ENCODE measurements around the gene PKP3.
"Not testable (repeated sequence)": the region's sequence is repeated elsewhere in the genome, so short reads cannot be mapped to it uniquely, and the experiment has no call there.

PKP3 gene

GRCh38 chr11:394034-394857 lies at the start of gene PKP3:
Gene PKP3, plus strand, starts transcription at chr11:394209. Its CDS starts 84 bp downstream, at chr11:394293.
- Mint-ChIP-seq H3K27me3 (no peaks in the 10 kb centered on the region), H3K4me3 (no peak within 1 kb of the TSS), H3K36me3 (ENCODE audit: insufficient read depth) (no peaks in the 10 kb centered on the region), H3K27ac (ENCODE audit: low read depth) (no peak within 1 kb of the TSS), H3K9me3 (no peaks in the 10 kb centered on the region), H3K4me1 (no peaks in the 10 kb centered on the region)
- DNase-seq (ENCODE audit: low spot score in 2 of 2), result no peak
- ATAC-seq (replicated peaks; ENCODE audit: extremely low read depth, poor library complexity, severe bottlenecking), result no peak

GRCh38 chr11:344836-345578 lies 49.0 kb upstream of the PKP3 start:
- Mint-ChIP-seq H3K27ac (ENCODE audit: low read depth) (no peak overlapping the region), H3K27me3 (no peaks in the 10 kb centered on the region), H3K9me3 (no peaks in the 10 kb centered on the region), H3K36me3 (ENCODE audit: insufficient read depth) (peaks cover 2% of the 10 kb centered on the region), H3K4me1 (peaks cover 4% of the 10 kb centered on the region), H3K4me3 (no peak overlapping the region)
- DNase-seq (ENCODE audit: low spot score in 2 of 2), result no peak
- ATAC-seq (replicated peaks; ENCODE audit: extremely low read depth, poor library complexity, severe bottlenecking), result no peak

- Mint-ChIP-seq H3K4me3 (no peak overlapping the region), H3K36me3 (ENCODE audit: insufficient read depth) (peaks cover 2% of the 10 kb centered on the region), H3K27ac (ENCODE audit: low read depth) (no peak overlapping the region), H3K9me3 (no peaks in the 10 kb centered on the region), H3K4me1 (peaks cover 19% of the 10 kb centered on the region), H3K27me3 (no peaks in the 10 kb centered on the region)
- ATAC-seq (replicated peaks; ENCODE audit: extremely low read depth, poor library complexity, severe bottlenecking) (no peak), DNase-seq (ENCODE audit: low spot score in 2 of 2) (no peak)
Measured at GRCh38 chr11:346529-346928, 47.5 kb upstream of the PKP3 start.

GRCh38 chr11:349270-349954 lies 44.6 kb upstream of the PKP3 start:
- H3K4me1 Mint-ChIP-seq, result peaks cover 33% of the 10 kb centered on the region
- DNase-seq (ENCODE audit: low spot score in 2 of 2); H3K27me3 Mint-ChIP-seq; ATAC-seq (replicated peaks; ENCODE audit: extremely low read depth, poor library complexity, severe bottlenecking); H3K36me3 Mint-ChIP-seq (ENCODE audit: insufficient read depth); H3K9me3 Mint-ChIP-seq; H3K27ac Mint-ChIP-seq (ENCODE audit: low read depth); H3K4me3 Mint-ChIP-seq: not testable (repeated sequence)

GRCh38 chr11:350033-350722 lies 43.8 kb upstream of the PKP3 start:
- not testable (repeated sequence) for ATAC-seq (replicated peaks; ENCODE audit: extremely low read depth, poor library complexity, severe bottlenecking)

GRCh38 chr11:350723-351255 lies 43.2 kb upstream of the PKP3 start:
- Mint-ChIP-seq H3K4me1 (peaks cover 33% of the 10 kb centered on the region), H3K36me3 (ENCODE audit: insufficient read depth) (peaks cover 8% of the 10 kb centered on the region), H3K4me3 (peak overlapping the region; percentile 51), H3K27ac (ENCODE audit: low read depth) (peak overlapping the region; percentile 74), H3K27me3 (no peaks in the 10 kb centered on the region), H3K9me3 (no peaks in the 10 kb centered on the region)
- no peak for DNase-seq (ENCODE audit: low spot score in 2 of 2)
- ATAC-seq (replicated peaks; ENCODE audit: extremely low read depth, poor library complexity, severe bottlenecking), result peak; percentile 25

More at GRCh38 chr11:350033-350722, 43.8 kb upstream of the PKP3 start:
- H3K27ac Mint-ChIP-seq (ENCODE audit: low read depth), result peak overlapping the region; percentile 74
- DNase-seq (ENCODE audit: low spot score in 2 of 2); H3K36me3 Mint-ChIP-seq (ENCODE audit: insufficient read depth); H3K27me3 Mint-ChIP-seq; H3K9me3 Mint-ChIP-seq: not testable (repeated sequence)
- peak overlapping the region; percentile 51 for H3K4me3 Mint-ChIP-seq
- peaks cover 33% of the 10 kb centered on the region for H3K4me1 Mint-ChIP-seq

- H3K27ac Mint-ChIP-seq (ENCODE audit: low read depth), result no peak overlapping the region
- peaks cover 33% of the 10 kb centered on the region for H3K4me1 Mint-ChIP-seq
- no peaks in the 10 kb centered on the region for H3K9me3 Mint-ChIP-seq
- H3K36me3 Mint-ChIP-seq (ENCODE audit: insufficient read depth), result peaks cover 8% of the 10 kb centered on the region
- no peak overlapping the region for H3K4me3 Mint-ChIP-seq
- DNase-seq (ENCODE audit: low spot score in 2 of 2), result no peak
- no peak for ATAC-seq (replicated peaks; ENCODE audit: extremely low read depth, poor library complexity, severe bottlenecking)
- H3K27me3 Mint-ChIP-seq, result no peaks in the 10 kb centered on the region
Measured at GRCh38 chr11:351411-351810, 42.6 kb upstream of the PKP3 start.

- no peak overlapping the region for H3K27ac Mint-ChIP-seq (ENCODE audit: low read depth)
- no peak for DNase-seq (ENCODE audit: low spot score in 2 of 2)
- peaks cover 33% of the 10 kb centered on the region for H3K4me1 Mint-ChIP-seq
- H3K27me3 Mint-ChIP-seq, result no peaks in the 10 kb centered on the region
- no peak overlapping the region for H3K4me3 Mint-ChIP-seq
- H3K9me3 Mint-ChIP-seq, result no peaks in the 10 kb centered on the region
- peaks cover 8% of the 10 kb centered on the region for H3K36me3 Mint-ChIP-seq (ENCODE audit: insufficient read depth)
- ATAC-seq (replicated peaks; ENCODE audit: extremely low read depth, poor library complexity, severe bottlenecking), result no peak
Measured at GRCh38 chr11:352456-353031, 41.5 kb upstream of the PKP3 start.

GRCh38 chr11:353179-353873 lies 40.7 kb upstream of the PKP3 start:
- no peaks in the 10 kb centered on the region for H3K9me3 Mint-ChIP-seq
- H3K27me3 Mint-ChIP-seq, result no peaks in the 10 kb centered on the region
- peak overlapping the region; percentile 8 for H3K4me3 Mint-ChIP-seq
- no peak for DNase-seq (ENCODE audit: low spot score in 2 of 2)
- ATAC-seq (replicated peaks; ENCODE audit: extremely low read depth, poor library complexity, severe bottlenecking), result no peak
- H3K4me1 Mint-ChIP-seq, result peaks cover 33% of the 10 kb centered on the region
- peak overlapping the region; percentile 16 for H3K27ac Mint-ChIP-seq (ENCODE audit: low read depth)
- peaks cover 8% of the 10 kb centered on the region for H3K36me3 Mint-ChIP-seq (ENCODE audit: insufficient read depth)

- Mint-ChIP-seq H3K4me3 (peak overlapping the region; percentile 55), H3K27me3 (no peaks in the 10 kb centered on the region), H3K9me3 (no peaks in the 10 kb centered on the region), H3K4me1 (peaks cover 31% of the 10 kb centered on the region), H3K36me3 (ENCODE audit: insufficient read depth) (peaks cover 6% of the 10 kb centered on the region), H3K27ac (ENCODE audit: low read depth) (peak overlapping the region; percentile 26)
- ATAC-seq (replicated peaks; ENCODE audit: extremely low read depth, poor library complexity, severe bottlenecking) (peak; percentile 42), DNase-seq (ENCODE audit: low spot score in 2 of 2) (peak; percentile 57 to 69)
Measured at GRCh38 chr11:355581-356458, 38.2 kb upstream of the PKP3 start.

- H3K4me1 Mint-ChIP-seq, result peaks cover 23% of the 10 kb centered on the region
- no peaks in the 10 kb centered on the region for H3K27me3 Mint-ChIP-seq
- H3K36me3 Mint-ChIP-seq (ENCODE audit: insufficient read depth), result peaks cover 6% of the 10 kb centered on the region
- no peak overlapping the region for H3K27ac Mint-ChIP-seq (ENCODE audit: low read depth)
- no peaks in the 10 kb centered on the region for H3K9me3 Mint-ChIP-seq
- DNase-seq (ENCODE audit: low spot score in 2 of 2) (no peak), ATAC-seq (replicated peaks; ENCODE audit: extremely low read depth, poor library complexity, severe bottlenecking) (no peak)
- no peak overlapping the region for H3K4me3 Mint-ChIP-seq
Measured at GRCh38 chr11:356610-357009, 37.4 kb upstream of the PKP3 start.

Data from central memory CD8-positive, alpha-beta T cell (primary cell).